Neural crest cell (in vitro differentiated cells): Measurements from ENCODE around the gene KHDC3L. TPM values are rescaled to one million over a fixed set of nuclear protein-coding genes. Genes with fewer than 3 reads are reported as not detected.

Experiments
- DNase-seq: peaks from one replicate; pipeline ENCODE4 v3.0.0; 2021; ENCODE audit warnings: low read depth, mixed read lengths, low spot score
- H3K27ac Mint-ChIP-seq: one replicate; pipeline ENCODE4 v1.8.0; 2021; ENCODE audit warnings: mild to moderate bottlenecking, mixed read lengths; ENCODE audit not compliant: unreplicated experiment
- H3K27me3 Mint-ChIP-seq: 2 replicates; pipeline ENCODE4 v1.8.0; 2021; ENCODE audit warnings: low read depth, mild to moderate bottlenecking, mixed read lengths
- H3K36me3 Mint-ChIP-seq: 2 replicates; pipeline ENCODE4 v1.8.0; 2021; ENCODE audit warnings: low read depth, mild to moderate bottlenecking, mixed read lengths
- H3K4me1 Mint-ChIP-seq: 2 replicates; pipeline ENCODE4 v1.8.0; 2021; ENCODE audit warnings: mixed read lengths
- H3K4me3 Mint-ChIP-seq: one replicate; pipeline ENCODE4 v1.8.0; 2021; ENCODE audit warnings: mild to moderate bottlenecking, mixed read lengths
- H3K9me3 Mint-ChIP-seq: 2 replicates; pipeline ENCODE4 v1.8.0; 2021; ENCODE audit warnings: mixed read lengths
- total RNA-seq: library from RNA; stranded (reverse); gene quantifications from 2 replicates; pipeline ENCODE4 v1.2.1, GENCODE V29; 2021
- TF ChIP-seq, protein P1 (sequence below): fragments of 200-600 bp; sonication (generic); conservative IDR thresholded peaks from 2 replicates; pipeline ENCODE4 v1.5.0; 2021; ENCODE audit warnings: antibody characterized with exemption, mild to moderate bottlenecking

KHDC3L gene
- total RNA-seq, 1 donor from 2014 or later = not detected

DNA sequence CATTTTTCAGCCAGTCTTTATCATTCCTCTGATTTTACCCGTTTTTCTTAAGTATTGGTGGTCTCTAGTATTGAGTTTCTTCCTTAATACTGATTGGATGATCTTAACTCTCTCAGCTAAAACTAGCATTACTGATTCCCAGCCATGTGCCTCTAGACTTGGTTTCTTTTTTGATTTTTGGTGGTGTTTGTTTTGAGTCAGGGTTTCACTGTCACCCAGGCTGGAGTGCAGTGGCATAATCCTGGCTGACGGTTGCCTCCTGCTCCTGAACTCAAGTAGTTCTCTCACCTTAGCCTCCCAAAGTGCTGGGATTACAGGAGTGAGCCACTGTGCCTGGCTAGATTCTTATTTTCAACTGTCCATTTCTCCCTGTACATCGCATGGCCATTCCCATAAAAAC is 33.3 kb upstream of the KHDC3L start:
- no peak overlapping the region for H3K27ac Mint-ChIP-seq
- TF ChIP-seq, protein P1, sequence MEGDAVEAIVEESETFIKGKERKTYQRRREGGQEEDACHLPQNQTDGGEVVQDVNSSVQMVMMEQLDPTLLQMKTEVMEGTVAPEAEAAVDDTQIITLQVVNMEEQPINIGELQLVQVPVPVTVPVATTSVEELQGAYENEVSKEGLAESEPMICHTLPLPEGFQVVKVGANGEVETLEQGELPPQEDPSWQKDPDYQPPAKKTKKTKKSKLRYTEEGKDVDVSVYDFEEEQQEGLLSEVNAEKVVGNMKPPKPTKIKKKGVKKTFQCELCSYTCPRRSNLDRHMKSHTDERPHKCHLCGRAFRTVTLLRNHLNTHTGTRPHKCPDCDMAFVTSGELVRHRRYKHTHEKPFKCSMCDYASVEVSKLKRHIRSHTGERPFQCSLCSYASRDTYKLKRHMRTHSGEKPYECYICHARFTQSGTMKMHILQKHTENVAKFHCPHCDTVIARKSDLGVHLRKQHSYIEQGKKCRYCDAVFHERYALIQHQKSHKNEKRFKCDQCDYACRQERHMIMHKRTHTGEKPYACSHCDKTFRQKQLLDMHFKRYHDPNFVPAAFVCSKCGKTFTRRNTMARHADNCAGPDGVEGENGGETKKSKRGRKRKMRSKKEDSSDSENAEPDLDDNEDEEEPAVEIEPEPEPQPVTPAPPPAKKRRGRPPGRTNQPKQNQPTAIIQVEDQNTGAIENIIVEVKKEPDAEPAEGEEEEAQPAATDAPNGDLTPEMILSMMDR = no peak
- no peak for DNase-seq
- peaks cover 19% of the 10 kb centered on the region for H3K27me3 Mint-ChIP-seq
- no peak overlapping the region for H3K4me3 Mint-ChIP-seq
- H3K9me3 Mint-ChIP-seq = no peaks in the 10 kb centered on the region
- no peaks in the 10 kb centered on the region for H3K4me1 Mint-ChIP-seq
- H3K36me3 Mint-ChIP-seq = no peaks in the 10 kb centered on the region

DNA sequence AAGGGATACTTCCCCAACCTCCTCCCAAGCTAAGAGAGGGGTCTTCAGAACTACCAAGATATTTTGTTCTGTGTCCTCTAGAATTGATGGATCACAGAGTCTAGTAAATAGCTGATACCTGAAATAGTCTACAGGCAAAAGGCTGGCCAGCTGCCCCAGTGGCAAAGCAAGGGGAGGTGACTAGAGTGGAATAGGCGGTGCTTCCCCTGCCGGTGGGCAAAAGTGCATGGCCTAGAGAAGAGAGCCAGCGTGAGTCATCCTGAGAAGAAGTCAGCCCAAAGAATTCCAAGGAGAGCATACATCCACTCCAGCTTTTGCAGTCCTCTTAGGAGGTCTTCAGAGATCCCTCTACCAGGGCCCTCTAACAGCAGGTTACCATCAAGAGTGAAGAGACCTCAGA is 23.1 kb upstream of the KHDC3L start:
- Mint-ChIP-seq H3K4me3 (no peak overlapping the region), H3K27me3 (peaks cover 5% of the 10 kb centered on the region), H3K9me3 (no peaks in the 10 kb centered on the region), H3K4me1 (no peaks in the 10 kb centered on the region), H3K36me3 (no peaks in the 10 kb centered on the region), H3K27ac (no peak overlapping the region)
- DNase-seq = no peak
- TF ChIP-seq, protein P1 = no peak

DNA sequence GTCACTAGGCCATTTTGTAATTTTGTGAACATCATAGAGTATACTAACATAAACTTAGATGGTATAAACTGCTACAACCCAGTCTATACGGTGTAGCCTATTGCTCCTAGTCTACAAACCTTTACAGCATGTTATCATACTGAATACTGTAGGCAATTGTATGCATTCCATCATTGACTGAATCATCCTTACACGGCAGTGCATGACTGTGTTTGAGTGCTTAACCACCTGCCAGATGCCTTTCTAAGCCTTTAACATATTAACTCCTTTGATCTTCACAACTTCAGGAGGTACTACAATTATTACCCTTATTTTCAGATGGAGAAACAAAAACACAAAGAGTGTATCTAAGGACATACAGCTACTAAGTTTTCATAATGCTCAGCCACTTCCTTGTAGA is 22.4 kb upstream of the KHDC3L start:
- DNase-seq = no peak
- Mint-ChIP-seq H3K4me3 (no peak overlapping the region), H3K9me3 (no peaks in the 10 kb centered on the region), H3K27me3 (peaks cover 5% of the 10 kb centered on the region), H3K36me3 (no peaks in the 10 kb centered on the region), H3K4me1 (no peaks in the 10 kb centered on the region), H3K27ac (no peak overlapping the region)
- TF ChIP-seq, protein P1 = no peak

DNA sequence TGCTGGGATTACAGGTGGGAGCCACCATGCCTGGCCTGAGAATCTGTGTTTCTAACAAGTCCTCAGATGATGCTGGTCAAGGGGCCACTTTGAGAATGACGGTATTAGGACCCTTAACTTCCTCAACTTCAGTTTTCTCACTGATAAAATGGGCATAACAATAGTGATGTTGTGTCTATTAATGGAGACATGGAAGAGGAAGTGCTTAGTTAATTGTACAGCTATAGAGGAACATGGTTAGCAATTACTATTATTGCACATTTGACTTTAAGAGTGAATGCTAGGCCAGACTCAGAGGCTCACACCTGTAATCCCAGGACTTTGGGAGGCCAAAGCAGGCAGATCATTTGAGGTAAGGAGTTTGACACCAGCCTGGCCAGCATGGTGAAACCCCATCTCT is 21.1 kb upstream of the KHDC3L start:
- no peak for DNase-seq
- no peak overlapping the region for H3K27ac Mint-ChIP-seq
- TF ChIP-seq, protein P1 = no peak
- no peaks in the 10 kb centered on the region for H3K4me1 Mint-ChIP-seq
- peaks cover 5% of the 10 kb centered on the region for H3K27me3 Mint-ChIP-seq
- no peaks in the 10 kb centered on the region for H3K9me3 Mint-ChIP-seq
- no peak overlapping the region for H3K4me3 Mint-ChIP-seq
- no peaks in the 10 kb centered on the region for H3K36me3 Mint-ChIP-seq

DNA sequence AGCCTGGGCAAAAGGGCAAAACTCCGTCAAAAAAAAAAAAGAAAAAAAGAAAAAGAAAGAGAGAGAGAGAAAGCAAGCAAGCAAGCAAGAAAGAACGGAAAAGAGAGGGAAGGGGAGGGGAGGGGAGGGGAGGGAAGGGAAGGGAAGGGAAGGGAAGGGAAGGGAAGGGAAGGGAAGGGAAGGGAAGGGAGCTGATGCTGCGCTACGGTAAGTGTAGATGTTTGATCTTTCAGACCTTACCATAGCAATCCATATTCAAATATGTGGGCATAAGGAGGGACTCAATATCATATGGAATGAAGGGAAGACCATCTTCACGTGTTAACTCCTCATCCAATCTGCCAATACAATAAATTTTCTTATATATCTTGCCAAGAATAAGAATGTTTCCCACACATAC is 20.3 kb upstream of the KHDC3L start:
- Mint-ChIP-seq H3K9me3 (no peaks in the 10 kb centered on the region), H3K27me3 (peaks cover 12% of the 10 kb centered on the region), H3K36me3 (no peaks in the 10 kb centered on the region), H3K27ac (no peak overlapping the region), H3K4me1 (no peaks in the 10 kb centered on the region), H3K4me3 (no peak overlapping the region)
- TF ChIP-seq, protein P1 = no peak
- no peak for DNase-seq

DNA sequence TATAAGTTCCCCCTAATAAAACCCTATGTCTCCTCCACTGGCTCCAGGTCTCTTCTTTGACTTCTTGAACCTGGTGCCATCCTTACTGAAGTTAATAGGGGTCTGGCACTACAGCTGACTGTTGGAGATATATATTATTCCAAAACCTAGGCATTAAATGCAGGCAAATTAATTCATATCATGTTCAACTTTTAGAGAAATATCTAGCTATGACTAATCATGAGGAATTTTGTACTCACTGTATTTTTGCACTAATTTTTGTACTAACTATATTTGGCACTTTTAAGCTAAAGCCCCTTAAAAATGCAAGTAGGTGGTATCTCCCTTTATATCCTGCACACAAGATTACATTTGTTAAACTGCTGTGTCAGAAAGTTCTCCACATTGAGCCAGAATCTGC is 19.3 kb upstream of the KHDC3L start:
- Mint-ChIP-seq H3K4me3 (no peak overlapping the region), H3K9me3 (no peaks in the 10 kb centered on the region), H3K27me3 (peaks cover 20% of the 10 kb centered on the region), H3K27ac (no peak overlapping the region), H3K36me3 (no peaks in the 10 kb centered on the region), H3K4me1 (no peaks in the 10 kb centered on the region)
- TF ChIP-seq, protein P1 = no peak
- no peak for DNase-seq
